Cardiac fibroblast (primary cell): ENCODE measurements around the gene UPK1B.
"Not testable (repeated sequence)": the region's sequence is repeated elsewhere in the genome, so short reads cannot be mapped to it uniquely, and the experiment has no call there.

Source experiments
- DNase-seq, 2 donors: peaks; one replicate each; pipeline versions ENCODE4 v3.0.0 to v3.0.0-alpha.2; 2010; ENCODE audit warnings: low read depth in 2 of 2
- H3K4me3 ChIP-seq, 2 donors: replicated peaks in 1 of 2; 1 replicate in 1 of 2; 2 replicates in 1 of 2; pipeline ENCODE4 v1.5.1; 2011; ENCODE audit warnings: low read depth in 2 of 2, low read length in 2 of 2, mild to moderate bottlenecking in 2 of 2, moderate library complexity in 1 of 2
- TF ChIP-seq, protein P1 (sequence below): IDR thresholded peaks from one replicate; pipeline ENCODE4 v1.5.1; 2011; ENCODE audit warnings: low read depth, mild to moderate bottlenecking, low read length, inconsistent platforms

Gene UPK1B

GRCh38 chr3:119173325-119173724 lies at the start of gene UPK1B:
UPK1B (plus strand) TSS chr3:119173598; CDS start chr3:119186742, 13,144 bp downstream.
- H3K4me3 ChIP-seq, result no peak within 1 kb of the TSS
- no peak for DNase-seq
- TF ChIP-seq, protein P1, sequence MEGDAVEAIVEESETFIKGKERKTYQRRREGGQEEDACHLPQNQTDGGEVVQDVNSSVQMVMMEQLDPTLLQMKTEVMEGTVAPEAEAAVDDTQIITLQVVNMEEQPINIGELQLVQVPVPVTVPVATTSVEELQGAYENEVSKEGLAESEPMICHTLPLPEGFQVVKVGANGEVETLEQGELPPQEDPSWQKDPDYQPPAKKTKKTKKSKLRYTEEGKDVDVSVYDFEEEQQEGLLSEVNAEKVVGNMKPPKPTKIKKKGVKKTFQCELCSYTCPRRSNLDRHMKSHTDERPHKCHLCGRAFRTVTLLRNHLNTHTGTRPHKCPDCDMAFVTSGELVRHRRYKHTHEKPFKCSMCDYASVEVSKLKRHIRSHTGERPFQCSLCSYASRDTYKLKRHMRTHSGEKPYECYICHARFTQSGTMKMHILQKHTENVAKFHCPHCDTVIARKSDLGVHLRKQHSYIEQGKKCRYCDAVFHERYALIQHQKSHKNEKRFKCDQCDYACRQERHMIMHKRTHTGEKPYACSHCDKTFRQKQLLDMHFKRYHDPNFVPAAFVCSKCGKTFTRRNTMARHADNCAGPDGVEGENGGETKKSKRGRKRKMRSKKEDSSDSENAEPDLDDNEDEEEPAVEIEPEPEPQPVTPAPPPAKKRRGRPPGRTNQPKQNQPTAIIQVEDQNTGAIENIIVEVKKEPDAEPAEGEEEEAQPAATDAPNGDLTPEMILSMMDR, result no peak

DNA sequence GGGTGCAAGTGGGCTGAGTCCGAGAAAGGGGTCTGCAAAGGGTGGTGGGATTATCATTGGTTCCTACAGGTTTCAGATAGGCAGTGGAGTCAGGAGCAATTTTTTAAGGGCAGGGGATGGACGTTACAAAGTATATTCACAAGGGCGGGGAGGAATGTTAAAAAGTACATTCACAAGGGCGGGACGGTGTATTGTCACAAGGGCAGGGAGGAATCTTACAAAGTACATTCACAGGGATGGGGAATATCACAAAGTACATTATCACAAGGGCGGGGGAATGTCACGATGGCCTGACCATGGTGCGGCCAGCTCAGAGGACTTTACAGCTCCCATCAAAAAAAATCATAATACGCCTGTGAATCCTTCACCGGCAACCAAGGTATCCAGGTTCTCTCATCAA lies 48.1 kb upstream of the UPK1B start:
- no peak overlapping the region for H3K4me3 ChIP-seq
- TF ChIP-seq, protein P1, result no peak
- DNase-seq, result no peak

- TF ChIP-seq, protein P1, result no peak
- H3K4me3 ChIP-seq, result no peak overlapping the region
- DNase-seq, result no peak
These were observed 47.5 kb upstream of the UPK1B start for GRCh38 chr3:119125742-119126504.

DNA sequence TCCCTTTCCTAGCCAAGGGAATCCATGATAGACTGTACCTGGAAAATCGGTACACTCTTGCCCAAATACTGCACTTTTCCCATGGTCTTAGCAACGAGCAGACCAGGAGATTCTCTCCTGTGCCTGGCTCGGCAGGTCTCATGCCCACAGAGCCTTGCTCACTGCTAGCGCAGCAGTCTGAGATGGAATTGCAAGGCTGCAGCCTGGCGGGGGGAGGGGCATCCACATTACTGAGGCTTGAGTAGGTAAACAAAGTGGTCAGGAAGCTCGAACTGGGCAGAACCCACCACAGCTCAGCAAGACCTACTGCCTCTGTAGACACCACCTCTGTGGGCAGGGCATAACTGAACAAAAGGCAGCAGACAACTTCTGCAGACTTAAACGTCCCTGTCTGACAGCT lies 43.1 kb upstream of the UPK1B start:
- H3K4me3 ChIP-seq, DNase-seq: not testable (repeated sequence)

DNA sequence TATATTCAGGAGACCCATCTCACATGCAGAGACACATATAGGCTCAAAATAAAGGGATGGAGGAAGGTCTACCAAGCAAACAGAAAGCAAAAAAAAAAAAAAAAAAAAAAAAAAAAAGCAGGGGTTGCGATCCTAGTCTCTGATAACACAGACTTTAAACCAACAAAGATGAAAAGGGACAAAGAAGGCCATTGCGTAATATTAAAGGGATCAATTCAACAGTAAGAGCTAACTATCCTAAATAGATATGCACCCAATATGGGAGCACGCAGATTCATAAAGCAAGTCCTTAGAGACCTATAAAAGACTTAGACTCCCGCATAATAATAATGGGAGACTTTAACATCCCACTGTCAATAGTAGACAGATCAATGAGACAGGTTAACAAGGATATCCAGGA lies 41.1 kb upstream of the UPK1B start:
- not testable (repeated sequence) for DNase-seq, H3K4me3 ChIP-seq

- DNase-seq, H3K4me3 ChIP-seq: not testable (repeated sequence)
These were observed 34.0 kb upstream of the UPK1B start for GRCh38 chr3:119139360-119139759.

- DNase-seq, result no peak
- H3K4me3 ChIP-seq, result no peak overlapping the region
- TF ChIP-seq, protein P1, result no peak
These were observed 32.9 kb upstream of the UPK1B start for GRCh38 chr3:119140466-119140865.

- DNase-seq, result no peak
- TF ChIP-seq, protein P1, result no peak
- H3K4me3 ChIP-seq, result no peak overlapping the region
These were observed 28.3 kb upstream of the UPK1B start for GRCh38 chr3:119145128-119145499.
